HUES48 (cell line): Measurements from ENCODE around the gene BTBD8.

Experiments
- H3K27ac ChIP-seq: one replicate; pipeline ENCODE4 v1.7.0; 2013; ENCODE audit warnings: low read depth, low read length, inconsistent platforms
- H3K27me3 ChIP-seq: 2 replicates; pipeline ENCODE4 v1.6.1; 2013; ENCODE audit warnings: mild to moderate bottlenecking, low read length; ENCODE audit not compliant: control insufficient read depth, insufficient read depth
- H3K36me3 ChIP-seq: 2 replicates; pipeline ENCODE4 v1.6.1; 2013; ENCODE audit warnings: low read length; ENCODE audit not compliant: control insufficient read depth, insufficient read depth
- H3K4me1 ChIP-seq: 2 replicates; pipeline ENCODE4 v1.6.1; 2013; ENCODE audit warnings: mild to moderate bottlenecking, low read length; ENCODE audit not compliant: control insufficient read depth, insufficient read depth
- H3K4me3 ChIP-seq: 2 replicates; pipeline ENCODE4 v1.5.1; 2013; ENCODE audit warnings: mild to moderate bottlenecking, low read depth, low read length
- H3K9ac ChIP-seq: 2 replicates; pipeline ENCODE4 v1.6.1; 2013; ENCODE audit warnings: mild to moderate bottlenecking, low read depth, low read length, moderate library complexity
- H3K9me3 ChIP-seq: 2 replicates; pipeline ENCODE4 v1.6.1; 2013; ENCODE audit warnings: low read length; ENCODE audit not compliant: control insufficient read depth, insufficient read depth

BTBD8 gene

GRCh38 chr1:92094090-92094489 lies 13.9 kb downstream of the BTBD8 start:
- Histone ChIP-seq H3K4me1 (no peaks in the 10 kb centered on the region), H3K36me3 (no peaks in the 10 kb centered on the region), H3K9ac (no peak overlapping the region), H3K27ac (no peak overlapping the region), H3K4me3 (no peak overlapping the region), H3K27me3 (no peaks in the 10 kb centered on the region), H3K9me3 (no peaks in the 10 kb centered on the region)

- Histone ChIP-seq H3K9ac (no peak overlapping the region), H3K27ac (no peak overlapping the region), H3K27me3 (no peaks in the 10 kb centered on the region), H3K4me1 (no peaks in the 10 kb centered on the region), H3K9me3 (no peaks in the 10 kb centered on the region), H3K4me3 (no peak overlapping the region), H3K36me3 (no peaks in the 10 kb centered on the region)
These were observed 14.4 kb downstream of the BTBD8 start for GRCh38 chr1:92094595-92094994.

- H3K4me3 ChIP-seq: no peak overlapping the region
These were observed 15.7 kb downstream of the BTBD8 start for GRCh38 chr1:92095874-92096273.

GRCh38 chr1:92096317-92096716 lies 16.2 kb downstream of the BTBD8 start:
- Histone ChIP-seq H3K9me3 (no peaks in the 10 kb centered on the region), H3K4me3 (no peak overlapping the region), H3K27ac (no peak overlapping the region), H3K36me3 (no peaks in the 10 kb centered on the region), H3K9ac (no peak overlapping the region), H3K4me1 (no peaks in the 10 kb centered on the region), H3K27me3 (no peaks in the 10 kb centered on the region)

More at GRCh38 chr1:92095874-92096273, 15.7 kb downstream of the BTBD8 start:
- Histone ChIP-seq H3K4me1 (no peaks in the 10 kb centered on the region), H3K9me3 (no peaks in the 10 kb centered on the region), H3K9ac (no peak overlapping the region), H3K27me3 (no peaks in the 10 kb centered on the region), H3K27ac (no peak overlapping the region), H3K36me3 (no peaks in the 10 kb centered on the region)

GRCh38 chr1:92105546-92106081 lies 25.5 kb downstream of the BTBD8 start:
- Histone ChIP-seq H3K27me3 (no peaks in the 10 kb centered on the region), H3K4me3 (no peak overlapping the region), H3K9ac (no peak overlapping the region), H3K27ac (no peak overlapping the region), H3K4me1 (no peaks in the 10 kb centered on the region), H3K9me3 (no peaks in the 10 kb centered on the region), H3K36me3 (no peaks in the 10 kb centered on the region)

GRCh38 chr1:92108631-92109030 lies 28.5 kb downstream of the BTBD8 start:
- no peaks in the 10 kb centered on the region for H3K36me3 ChIP-seq
- H3K27ac ChIP-seq: no peak overlapping the region
- no peaks in the 10 kb centered on the region for H3K27me3 ChIP-seq
- H3K9me3 ChIP-seq: no peaks in the 10 kb centered on the region
- no peak overlapping the region for H3K9ac ChIP-seq
- H3K4me3 ChIP-seq: no peak overlapping the region
- H3K4me1 ChIP-seq: no peaks in the 10 kb centered on the region

- no peaks in the 10 kb centered on the region for H3K9me3 ChIP-seq
- no peak overlapping the region for H3K9ac ChIP-seq
- no peaks in the 10 kb centered on the region for H3K4me1 ChIP-seq
- H3K27ac ChIP-seq: no peak overlapping the region
- H3K36me3 ChIP-seq: no peaks in the 10 kb centered on the region
- no peak overlapping the region for H3K4me3 ChIP-seq
- no peaks in the 10 kb centered on the region for H3K27me3 ChIP-seq
These were observed 37.4 kb downstream of the BTBD8 start for GRCh38 chr1:92117526-92117925.

- H3K4me1 ChIP-seq: no peaks in the 10 kb centered on the region
- H3K4me3 ChIP-seq: no peak overlapping the region
These were observed 38.7 kb downstream of the BTBD8 start for GRCh38 chr1:92118826-92119225.

GRCh38 chr1:92123868-92124267 lies 43.7 kb downstream of the BTBD8 start:
- H3K9me3 ChIP-seq: no peaks in the 10 kb centered on the region
- H3K27me3 ChIP-seq: no peaks in the 10 kb centered on the region
- H3K27ac ChIP-seq: no peak overlapping the region
- no peaks in the 10 kb centered on the region for H3K4me1 ChIP-seq
- no peak overlapping the region for H3K4me3 ChIP-seq
- H3K36me3 ChIP-seq: no peaks in the 10 kb centered on the region
- no peak overlapping the region for H3K9ac ChIP-seq

More at GRCh38 chr1:92118826-92119225, 38.7 kb downstream of the BTBD8 start:
- Histone ChIP-seq H3K9ac (no peak overlapping the region), H3K27ac (no peak overlapping the region), H3K27me3 (no peaks in the 10 kb centered on the region), H3K9me3 (no peaks in the 10 kb centered on the region), H3K36me3 (no peaks in the 10 kb centered on the region)

DNA sequence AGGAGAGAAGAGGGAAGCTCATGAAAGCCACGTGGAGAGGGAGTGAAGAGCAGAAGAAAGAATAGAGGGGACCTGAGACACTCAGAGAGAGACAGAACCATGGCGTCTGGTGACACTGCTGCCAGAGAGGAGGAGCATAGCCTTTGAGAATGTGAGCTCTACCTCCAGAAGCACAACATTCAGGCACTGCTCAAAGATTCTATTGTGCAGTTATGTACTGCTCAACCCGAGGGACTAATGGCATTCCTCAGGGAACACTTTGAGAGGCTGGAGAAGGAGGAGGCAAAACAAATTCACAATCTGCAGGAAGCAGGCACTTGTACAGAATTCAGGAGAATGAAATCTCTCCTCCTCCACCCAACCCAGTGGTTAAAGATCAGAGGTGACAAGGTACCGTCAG lies 45.1 kb downstream of the BTBD8 start:
- Histone ChIP-seq H3K27me3 (no peaks in the 10 kb centered on the region), H3K36me3 (no peaks in the 10 kb centered on the region), H3K4me1 (no peaks in the 10 kb centered on the region), H3K9me3 (no peaks in the 10 kb centered on the region), H3K4me3 (no peak overlapping the region), H3K27ac (no peak overlapping the region), H3K9ac (no peak overlapping the region)

DNA sequence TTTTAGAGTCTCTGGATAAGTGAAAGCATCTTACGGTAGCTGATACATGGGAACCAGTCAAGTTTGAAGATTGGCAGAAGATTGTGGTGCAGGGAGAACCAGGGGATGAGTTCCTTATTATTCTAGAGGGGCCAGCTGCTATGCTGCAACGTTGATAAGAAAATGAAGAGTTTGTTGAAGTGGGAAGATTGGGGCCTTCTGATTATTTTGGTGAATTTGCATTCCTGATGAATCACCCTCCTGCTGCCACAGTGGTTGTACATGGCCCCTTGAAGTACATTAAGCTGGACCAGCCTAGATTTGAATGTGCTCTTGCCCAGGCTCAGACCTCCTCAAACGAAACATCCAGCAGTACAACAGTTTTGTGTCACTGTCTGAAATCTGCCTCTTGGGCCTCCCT lies 45.9 kb downstream of the BTBD8 start:
- no peaks in the 10 kb centered on the region for H3K4me1 ChIP-seq
- H3K27me3 ChIP-seq: no peaks in the 10 kb centered on the region
- no peak overlapping the region for H3K27ac ChIP-seq
- H3K9me3 ChIP-seq: no peaks in the 10 kb centered on the region
- H3K4me3 ChIP-seq: no peak overlapping the region
- no peaks in the 10 kb centered on the region for H3K36me3 ChIP-seq
- no peak overlapping the region for H3K9ac ChIP-seq

GRCh38 chr1:92134331-92134730 lies 54.2 kb downstream of the BTBD8 start:
- no peaks in the 10 kb centered on the region for H3K27me3 ChIP-seq
- H3K27ac ChIP-seq: no peak overlapping the region
- H3K36me3 ChIP-seq: no peaks in the 10 kb centered on the region
- H3K9me3 ChIP-seq: no peaks in the 10 kb centered on the region
- no peaks in the 10 kb centered on the region for H3K4me1 ChIP-seq
- H3K4me3 ChIP-seq: no peak overlapping the region
- no peak overlapping the region for H3K9ac ChIP-seq
